Epidermal melanocyte (primary cell): Measurements from ENCODE around the gene TPCN2.
"Not testable (repeated sequence)": the region's sequence is repeated elsewhere in the genome, so short reads cannot be mapped to it uniquely, and the experiment has no call there.

Experiments
- DNase-seq: peaks from one replicate; pipeline ENCODE4 v3.0.0; 2011; ENCODE audit warnings: low spot score; ENCODE audit not compliant: insufficient read length

Gene TPCN2

GRCh38 chr11:69127081-69127850 is 78.5 kb downstream of the TPCN2 start:
- DNase-seq, result no peak

- DNase-seq, result no peak
Measured at GRCh38 chr11:69127884-69128283, 79.2 kb downstream of the TPCN2 start.

- no peak for DNase-seq
Measured at GRCh38 chr11:69129053-69129452, 80.3 kb downstream of the TPCN2 start.

- no peak for DNase-seq
Measured at GRCh38 chr11:69129647-69130046, 80.9 kb downstream of the TPCN2 start.

GRCh38 chr11:69130654-69131053 is 81.9 kb downstream of the TPCN2 start:
- no peak for DNase-seq

GRCh38 chr11:69131121-69131566 is 82.4 kb downstream of the TPCN2 start:
- DNase-seq, result no peak

GRCh38 chr11:69131644-69132300 is 83.0 kb downstream of the TPCN2 start:
- no peak for DNase-seq

GRCh38 chr11:69132301-69132670 is 83.6 kb downstream of the TPCN2 start:
- no peak for DNase-seq

GRCh38 chr11:69133251-69133650 is 84.5 kb downstream of the TPCN2 start:
- no peak for DNase-seq

GRCh38 chr11:69134182-69134581 is 85.5 kb downstream of the TPCN2 start:
- DNase-seq, result not testable (repeated sequence)

GRCh38 chr11:69134957-69135356 is 86.2 kb downstream of the TPCN2 start:
- DNase-seq, result no peak

GRCh38 chr11:69135420-69136363 is 87.0 kb downstream of the TPCN2 start:
- DNase-seq, result no peak

- no peak for DNase-seq
Measured at GRCh38 chr11:69136471-69136870, 87.7 kb downstream of the TPCN2 start.

- no peak for DNase-seq
Measured at GRCh38 chr11:69137151-69137844, 88.6 kb downstream of the TPCN2 start.

- DNase-seq, result no peak
Measured at GRCh38 chr11:69138265-69138664, 89.5 kb downstream of the TPCN2 start.

- not testable (repeated sequence) for DNase-seq
Measured at GRCh38 chr11:69140161-69140560, 91.4 kb downstream of the TPCN2 start.

GRCh38 chr11:69140635-69141034 is 91.9 kb downstream of the TPCN2 start:
- no peak for DNase-seq

GRCh38 chr11:69141742-69142141 is 93.0 kb downstream of the TPCN2 start:
- DNase-seq, result no peak

GRCh38 chr11:69142895-69143294 is 94.2 kb downstream of the TPCN2 start:
- DNase-seq, result no peak

GRCh38 chr11:69144316-69145049 is 95.8 kb downstream of the TPCN2 start:
- DNase-seq, result no peak

- DNase-seq, result no peak
Measured at GRCh38 chr11:69145050-69145380, 96.3 kb downstream of the TPCN2 start.
